Posterior vena cava (tissue), 2 donors: ENCODE data around the gene TMBIM1. TPM values are rescaled to one million over a fixed set of nuclear protein-coding genes. Genes with fewer than 3 reads are reported as not detected.
A peak's percentile ranks its signal among the peaks of the same experiment; 100 is the strongest.

ENCODE experiments used
- DNase-seq: peaks from one replicate; pipeline ENCODE4 v3.0.0-alpha.2; 2020; ENCODE audit warnings: low spot score
- intact Hi-C, 2 donors: fragments of 100-400 bp; cut with DNase I; formaldehyde crosslinking; loops; one replicate each; pipeline versions ENCODE4 v1.14.1 to v1.14.2; 2022 to 2023
- total RNA-seq, 2 donors: library from RNA; stranded (reverse); fragmentation: NEBNext Ultra II Directional; extraction: Animal tissue kit (Norgen Biotek cat#: 25700); gene quantifications; one replicate each; pipeline ENCODE4 v1.2.1, GENCODE V29; 2021
- donor health status: DM: yes; HTN: yes; CAD: no.
- donor health status: DM: yes; HTN: yes; CAD: no.

Gene TMBIM1
- total RNA-seq, 2 donors from 2014 or later = 191 to 195 TPM

DNA sequence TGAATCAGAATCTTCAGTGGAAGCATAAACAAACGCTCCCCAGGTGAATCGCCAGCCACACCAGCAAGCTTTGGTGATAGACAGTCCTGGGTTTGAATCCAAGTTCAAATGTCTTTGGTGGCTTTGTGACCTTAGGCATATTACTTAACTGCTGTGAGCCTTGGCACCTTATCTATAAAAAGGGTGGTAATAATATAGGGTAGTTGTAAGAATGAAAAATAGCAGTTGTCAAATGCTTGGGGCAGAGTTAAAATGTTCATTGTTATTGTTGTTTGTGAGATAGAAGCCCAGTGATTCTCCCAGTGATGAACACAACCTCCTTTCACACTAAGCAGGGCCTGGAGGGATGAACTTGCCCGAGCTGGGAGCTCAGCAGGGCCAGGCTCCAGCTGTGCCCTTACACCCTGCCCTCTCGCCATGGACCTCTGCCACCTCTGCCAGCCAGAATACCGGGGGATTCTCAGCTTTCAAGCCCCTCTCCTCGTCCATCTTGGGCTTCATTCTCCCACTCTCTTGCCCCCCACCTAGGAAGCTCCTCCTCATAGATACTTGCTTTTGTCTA, 6.1 kb upstream of the TMBIM1 start:
- DNase-seq = no peak
- intact Hi-C loops = loop anchor here in 1 of 2 donors (10.0 kb wide), 1 partner anchor 96 kb away; the partner anchor contains the start of gene CTDSP1

DNA sequence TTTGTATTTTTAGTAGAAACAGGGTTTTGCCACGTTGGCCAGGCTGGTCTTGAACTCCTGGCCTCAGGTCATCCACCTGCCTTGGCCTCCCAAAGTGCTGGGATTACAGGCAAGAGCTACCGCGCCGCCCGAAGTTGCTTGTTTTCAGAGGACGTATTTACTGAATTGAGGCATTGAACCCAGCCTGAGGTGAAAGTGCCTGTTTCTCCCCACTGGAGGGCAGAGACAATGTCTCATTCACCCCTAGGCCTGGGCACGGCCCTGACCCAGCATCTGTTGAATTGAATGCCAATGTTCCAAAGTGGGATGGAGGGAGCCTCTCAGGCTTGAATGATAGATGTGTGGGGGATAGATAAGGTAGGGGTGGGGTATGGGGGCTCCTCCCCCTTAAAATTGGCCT, 4.5 kb upstream of the TMBIM1 start:
- no peak for DNase-seq
- intact Hi-C loops = loop anchor here in 1 of 2 donors (10.0 kb wide), 1 partner anchor 98 kb away; the partner anchor contains the start of gene CTDSP1

DNA sequence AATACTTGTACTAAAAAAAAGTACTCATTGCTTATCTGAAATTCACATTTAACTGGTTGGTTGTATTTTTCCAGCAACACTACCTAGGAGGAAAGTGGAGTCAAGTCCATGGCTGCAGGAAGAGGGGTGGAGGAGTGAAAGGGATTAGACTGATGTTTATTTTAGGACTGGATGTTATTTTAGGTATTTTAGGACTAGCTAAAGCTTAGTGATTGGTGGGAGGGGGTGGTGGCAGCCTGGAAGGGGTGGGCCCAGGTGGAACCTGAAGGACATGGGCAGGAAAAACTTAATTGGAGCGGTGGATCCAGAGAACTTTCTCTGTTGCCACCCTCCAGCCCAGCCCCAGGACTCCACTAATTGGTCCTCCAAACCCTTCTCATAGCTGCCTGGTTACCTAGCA, 3.9 kb upstream of the TMBIM1 start:
- intact Hi-C loops = loop anchor here in 1 of 2 donors (10.0 kb wide), 1 partner anchor 99 kb away; the partner anchor contains the start of gene CTDSP1
- DNase-seq = no peak

DNA sequence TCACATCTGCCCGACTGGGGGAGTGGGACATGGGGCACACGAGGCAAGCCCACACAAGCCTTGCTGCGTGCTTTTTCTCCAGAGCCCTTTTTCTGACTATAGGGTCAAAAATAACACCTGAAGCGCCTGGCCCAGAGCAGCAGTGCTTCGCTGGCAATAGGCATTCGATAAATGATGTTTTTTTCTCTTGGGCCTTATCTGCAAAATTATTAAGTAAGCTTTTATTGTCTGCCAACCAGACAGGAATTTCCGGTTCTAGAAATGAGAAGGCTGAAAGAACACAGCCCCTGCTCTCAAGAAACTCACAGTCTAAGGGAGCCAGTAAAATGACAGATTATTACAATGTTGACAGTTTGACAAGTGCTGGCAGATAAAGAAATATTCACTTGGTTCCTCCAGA, 2.7 kb upstream of the TMBIM1 start:
- no peak for DNase-seq
- intact Hi-C loops = loop anchor here in 1 of 2 donors (10.0 kb wide), 1 partner anchor 100 kb away; the partner anchor contains the start of gene CTDSP1

DNA sequence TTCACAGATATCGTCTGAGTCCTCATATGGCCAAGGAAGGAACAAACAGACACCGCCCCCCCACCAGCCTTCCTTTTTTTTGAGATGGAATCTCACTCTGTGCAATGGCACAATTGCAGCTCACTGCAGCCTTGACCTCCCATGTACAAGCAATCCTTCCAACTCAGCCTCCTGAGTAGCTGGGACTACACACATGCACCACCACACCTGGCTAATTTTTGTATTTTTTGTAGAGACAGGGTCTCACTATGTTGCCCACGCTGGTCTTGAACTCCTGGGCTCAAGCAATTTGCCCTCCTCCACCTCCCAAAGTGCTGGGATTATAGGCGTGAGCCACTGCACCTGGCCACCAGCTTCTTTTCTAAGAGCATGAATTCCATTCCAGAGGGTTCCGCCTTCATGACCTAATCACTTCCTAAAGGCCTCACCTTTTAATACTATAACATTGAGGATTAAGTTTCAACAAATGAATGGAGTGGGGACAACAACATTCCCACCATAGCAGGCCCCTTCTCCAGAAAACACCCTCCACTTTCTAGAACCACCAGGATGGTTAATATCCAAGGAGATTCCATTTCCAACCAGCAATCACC, 2.2 kb upstream of the TMBIM1 start:
- intact Hi-C loops = loop anchor here (5.0 to 10.0 kb wide), 2 partner anchors 100 to 103 kb away; partner anchors contain the start of gene CTDSP1 (in 2 of the 2)
- DNase-seq = no peak

DNA sequence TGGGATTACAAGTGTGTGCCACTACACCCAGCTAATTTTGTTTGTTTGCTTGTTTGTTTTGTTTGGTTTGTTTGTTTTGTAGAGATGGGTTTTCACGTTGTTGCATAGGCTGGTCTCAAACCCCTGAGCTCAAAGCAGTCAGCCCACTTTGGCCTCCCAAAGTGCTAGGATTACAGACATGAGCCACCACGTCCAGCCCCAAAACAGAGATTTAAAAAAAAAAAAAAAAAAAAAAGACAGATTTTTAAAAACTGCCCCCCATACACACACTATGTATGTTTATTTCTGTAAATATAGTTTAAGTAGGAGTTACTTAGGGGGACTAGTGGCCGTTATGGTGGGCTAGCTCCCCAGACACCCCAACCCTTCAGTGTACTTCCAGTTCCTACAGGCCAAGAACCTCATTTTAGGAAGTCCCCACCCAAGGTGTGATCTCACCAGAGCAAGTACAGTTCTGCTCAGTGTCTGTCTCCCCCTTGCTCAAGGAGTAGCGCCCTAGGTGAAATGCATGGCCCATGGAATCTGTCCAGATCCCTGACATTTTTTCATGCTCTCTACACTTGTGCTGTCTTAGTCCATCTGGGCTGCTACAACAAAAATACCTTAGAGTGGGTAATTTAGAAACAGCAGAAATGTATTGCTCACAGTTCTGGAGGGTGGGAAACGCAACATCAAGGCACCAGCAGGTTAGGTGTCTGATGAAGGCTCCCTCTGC, 1.6 kb upstream of the TMBIM1 start:
- DNase-seq = no peak
- intact Hi-C loops = loop anchor here (5.0 to 10.0 kb wide), 2 partner anchors 101 to 103 kb away; partner anchors contain the start of gene CTDSP1 (in 2 of the 2)

DNA sequence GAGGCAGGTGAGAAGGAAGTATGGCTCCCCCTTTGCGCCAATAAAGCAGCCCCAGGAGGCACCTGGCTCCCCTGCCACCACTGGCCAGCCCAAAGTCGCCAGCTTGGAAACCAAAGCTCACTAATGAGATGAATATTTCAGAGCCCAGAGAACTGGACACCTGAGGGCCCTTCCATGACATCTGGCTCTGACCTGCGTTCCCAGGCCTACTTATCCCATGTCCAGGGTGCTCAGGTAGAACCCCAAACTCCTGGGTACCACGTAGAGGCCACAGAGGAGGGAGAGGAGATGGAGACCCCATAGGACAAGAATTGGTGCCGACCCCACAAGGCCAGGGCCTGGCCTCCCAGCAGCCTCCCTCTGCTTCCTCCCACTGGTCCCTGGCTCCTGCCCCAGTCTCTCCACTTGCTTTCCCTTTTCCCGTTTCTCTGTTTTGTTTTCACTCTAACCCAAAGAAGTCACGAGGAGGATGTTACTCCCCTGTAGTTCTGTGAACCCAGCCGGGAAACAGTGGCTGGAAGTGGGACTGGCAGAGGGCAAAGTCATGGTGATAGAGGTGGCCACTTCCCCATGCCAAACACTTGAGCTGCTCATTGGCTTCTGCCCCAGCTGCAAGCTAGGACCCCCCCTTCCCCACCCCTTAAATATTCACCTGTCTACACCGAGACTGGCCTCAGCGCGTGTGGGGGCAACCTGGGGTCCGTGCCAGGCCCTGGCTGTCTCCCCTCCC, 820 bp downstream of the TMBIM1 start:
- intact Hi-C loops = loop anchor here (5.0 to 10.0 kb wide), 2 partner anchors 103 to 106 kb away; partner anchors contain the start of gene CTDSP1 (in 2 of the 2)
- no peak for DNase-seq

DNA sequence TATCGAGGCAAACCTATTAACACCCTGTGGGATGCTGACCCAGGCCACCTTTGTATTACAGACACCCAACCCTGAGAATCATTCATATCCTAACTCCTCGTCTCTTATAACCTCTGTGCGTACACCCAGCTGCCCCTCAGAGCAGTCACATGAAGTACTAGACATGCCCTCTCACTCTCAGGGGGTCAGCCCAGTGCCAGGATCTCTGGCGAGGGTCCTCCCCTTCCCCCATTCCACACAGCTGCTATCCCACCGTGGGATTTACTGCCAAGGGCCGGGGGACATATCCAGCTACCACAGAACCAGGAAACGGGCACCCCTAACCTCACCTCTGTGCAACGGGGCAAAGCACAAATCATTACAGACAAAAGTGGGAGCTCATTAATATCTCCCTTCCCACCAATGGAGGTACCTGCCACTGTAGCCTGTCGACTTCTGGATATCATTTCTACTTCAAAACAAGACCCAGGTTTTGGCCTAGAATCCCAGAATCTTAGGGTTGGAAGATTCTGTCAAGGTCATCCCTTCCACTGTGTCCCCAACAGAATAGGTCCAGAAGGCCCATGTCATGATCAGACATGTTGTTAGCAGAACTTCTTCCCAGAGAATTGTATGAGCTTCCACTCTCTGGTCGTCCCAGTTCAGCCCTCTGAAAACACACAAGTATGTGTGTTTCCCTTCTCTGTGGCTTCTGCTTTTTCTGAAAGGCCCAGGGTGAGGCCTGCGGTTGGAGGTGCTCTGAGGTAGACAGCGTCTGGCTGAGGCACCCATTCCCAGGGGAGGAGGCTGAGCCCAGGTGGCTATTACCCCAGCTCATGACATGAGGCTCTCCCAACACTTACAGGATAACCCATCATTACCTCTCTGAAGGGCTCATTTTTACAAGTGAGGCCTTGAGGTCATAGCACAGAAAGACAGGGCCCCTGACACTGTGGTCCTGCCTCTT, 1.7 kb downstream of the TMBIM1 start:
- intact Hi-C loops = loop anchor here (5.0 to 10.0 kb wide), 2 partner anchors 104 to 107 kb away; partner anchors contain the start of gene CTDSP1 (in 2 of the 2)
- DNase-seq = no peak

DNA sequence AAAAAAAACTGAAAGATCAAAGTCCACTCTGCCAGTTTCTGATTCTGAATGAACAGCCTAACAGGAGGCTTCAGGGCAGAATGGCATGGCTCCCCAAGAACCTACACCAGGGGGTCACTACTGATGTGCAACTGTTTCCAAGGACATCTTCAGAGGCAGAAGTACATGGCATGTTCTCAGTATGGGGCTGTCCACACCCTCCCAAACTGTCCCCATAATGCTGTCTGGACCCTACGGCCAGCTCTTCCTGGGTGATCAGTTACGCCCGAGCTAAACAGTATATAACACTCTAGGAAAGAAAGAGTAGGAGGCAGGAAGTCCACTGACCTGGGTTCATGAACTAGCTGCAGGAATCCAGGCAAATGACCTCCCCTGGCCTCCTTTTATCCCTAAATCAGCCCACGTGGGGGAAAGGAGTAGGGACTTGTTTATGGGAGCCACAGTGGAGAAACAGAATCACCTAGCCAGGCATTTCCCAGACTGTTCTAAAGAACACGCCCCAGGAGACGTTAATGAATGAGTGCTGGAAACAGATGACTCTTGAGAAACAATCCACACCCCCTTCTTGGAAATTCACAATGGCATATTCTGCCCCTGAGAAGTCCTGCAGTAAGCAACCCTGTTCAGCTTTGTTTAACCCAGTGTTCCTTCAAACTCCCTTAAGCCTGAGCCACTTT, 2.5 kb downstream of the TMBIM1 start:
- intact Hi-C loops = loop anchor here (5.0 to 10.0 kb wide), 2 partner anchors 105 to 108 kb away; partner anchors contain the start of gene CTDSP1 (in 2 of the 2)
- DNase-seq = no peak

DNA sequence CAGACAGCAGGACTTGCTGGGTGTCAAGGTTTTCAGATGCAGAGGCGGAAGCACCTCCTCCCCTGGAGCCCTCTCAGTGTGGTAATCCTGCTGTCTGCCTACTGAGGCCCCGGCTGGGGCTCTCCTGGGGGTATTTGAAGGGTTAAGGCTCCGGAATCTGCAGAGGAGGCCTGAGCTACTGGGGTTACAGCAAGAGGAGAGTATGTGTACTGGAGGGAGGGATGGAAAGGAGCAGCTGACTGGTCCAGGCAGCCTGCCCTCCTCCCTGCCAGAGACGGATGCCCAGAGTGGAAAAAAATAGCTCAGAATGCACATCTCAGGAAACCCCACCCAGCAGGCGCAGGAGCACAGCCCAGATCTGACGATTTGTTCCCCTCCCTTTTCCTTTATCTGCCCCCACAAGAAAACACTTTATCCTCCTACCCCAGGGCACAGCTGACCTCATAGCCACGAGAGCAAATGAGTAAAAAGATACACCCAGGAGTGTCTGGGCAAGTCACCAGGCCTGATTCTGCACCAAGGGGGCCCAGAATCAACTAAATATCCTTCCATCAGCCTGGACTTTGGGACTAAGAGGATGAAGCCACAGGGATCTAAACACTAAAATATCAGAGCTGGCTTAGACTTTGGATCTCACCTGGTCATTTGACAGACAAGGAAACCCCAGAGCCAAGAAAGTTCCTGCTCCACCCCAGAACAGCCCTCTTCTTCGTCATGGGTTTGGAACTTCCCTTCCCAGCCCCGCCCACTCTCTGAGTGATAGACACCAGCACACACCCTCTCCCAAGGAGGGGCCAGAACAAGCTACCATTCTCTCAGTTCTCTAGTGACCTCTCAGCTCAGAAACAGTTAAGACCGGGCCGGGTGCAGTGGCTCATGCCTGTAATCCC, 5.5 kb downstream of the TMBIM1 start:
- intact Hi-C loops = no loop called here
- DNase-seq = peak; percentile 96

DNA sequence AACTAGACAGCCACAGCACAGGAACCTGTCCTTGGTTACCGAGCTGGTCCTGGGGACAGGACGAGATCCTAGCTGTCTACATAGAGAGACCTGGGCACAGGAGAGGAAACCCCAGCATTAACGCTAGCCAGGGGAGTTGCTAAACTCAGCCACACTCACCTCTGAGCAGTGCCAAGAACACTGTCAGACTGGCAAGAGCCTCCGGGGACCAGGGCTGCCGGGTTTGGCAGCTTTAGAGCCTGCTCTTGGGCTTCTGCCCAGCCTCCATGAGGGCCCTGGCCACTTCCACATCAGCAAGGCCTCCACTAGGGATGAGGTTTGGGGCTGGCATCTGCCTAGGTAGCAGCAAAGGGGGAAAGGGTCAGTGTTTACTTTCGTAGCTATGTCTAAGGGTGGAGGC, 6.7 kb downstream of the TMBIM1 start:
- DNase-seq = no peak
- intact Hi-C loops = no loop called here

DNA sequence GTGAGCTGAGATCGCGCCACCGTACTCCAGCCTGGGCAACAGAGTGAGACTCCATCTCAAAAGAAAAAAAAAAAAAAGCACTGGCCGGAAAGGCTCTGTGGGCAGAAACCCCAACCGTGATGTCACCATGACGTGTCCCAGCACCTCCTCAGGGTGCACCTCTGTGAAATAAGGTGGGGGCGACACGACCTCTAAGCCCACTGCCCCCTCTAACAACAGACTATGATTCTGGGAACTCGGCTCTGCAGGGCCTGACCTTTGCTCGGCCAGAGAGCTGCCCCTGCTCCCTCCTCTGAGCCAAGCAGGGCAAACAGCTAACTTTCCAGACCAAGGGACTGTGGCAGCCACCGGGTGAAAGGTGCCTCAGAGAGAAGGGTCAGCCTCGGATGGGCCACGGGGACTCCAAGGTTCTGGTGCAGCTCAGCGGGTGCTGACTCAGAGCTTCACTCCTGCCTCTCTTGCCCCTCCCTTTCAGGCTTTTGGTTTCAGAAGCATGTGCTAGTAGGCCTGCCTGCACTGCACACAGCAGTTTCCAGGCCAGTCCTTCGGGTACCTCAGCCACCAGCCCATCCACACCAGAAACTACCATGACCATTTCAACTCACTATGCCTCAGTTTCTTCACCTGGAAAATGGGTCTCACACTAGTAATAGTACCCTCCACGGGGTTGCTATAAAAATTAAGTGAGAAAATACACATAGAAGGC, 8.0 kb downstream of the TMBIM1 start:
- intact Hi-C loops = no loop called here
- DNase-seq = no peak

DNA sequence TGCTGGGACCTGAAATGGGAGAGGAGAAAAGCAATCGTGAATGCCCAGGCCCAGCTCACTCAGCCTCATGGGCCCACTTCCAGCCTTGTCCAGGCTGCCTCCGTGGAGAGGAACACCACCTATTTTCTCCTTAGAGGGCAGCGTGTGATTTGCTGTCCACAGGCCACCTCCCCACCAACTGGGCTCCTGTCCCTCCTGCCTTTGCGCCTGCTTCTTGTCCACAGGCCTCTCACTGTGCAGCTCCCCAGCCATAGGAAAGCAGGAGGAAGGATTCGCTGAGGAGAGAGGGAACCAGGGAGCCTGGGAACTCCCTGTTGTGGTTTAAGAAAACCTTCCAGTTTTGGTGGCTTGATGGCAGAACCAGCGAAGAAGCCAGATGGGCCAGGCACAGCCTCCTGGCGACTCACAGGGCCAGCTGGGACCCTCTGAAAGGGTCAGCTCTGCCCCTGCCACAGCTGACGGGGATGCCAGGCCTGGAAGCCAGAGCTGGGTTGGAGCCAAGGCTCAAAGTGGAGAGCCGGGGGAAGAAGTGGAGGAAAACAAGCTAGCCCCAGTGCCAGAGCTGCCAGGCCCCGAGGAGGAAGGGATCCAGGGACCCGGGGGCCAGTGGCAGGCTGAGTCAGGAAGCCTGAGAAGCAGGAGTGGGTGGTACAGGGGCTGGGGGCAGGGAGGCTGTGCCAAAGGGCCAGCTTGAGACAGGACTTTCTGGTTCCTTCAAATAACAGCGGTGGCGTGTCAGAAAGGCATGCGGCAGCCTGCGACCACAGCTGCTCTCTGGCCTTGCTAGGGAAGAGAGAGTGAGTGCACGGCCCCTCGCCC, 9.9 kb downstream of the TMBIM1 start:
- DNase-seq = no peak
- intact Hi-C loops = no loop called here

DNA sequence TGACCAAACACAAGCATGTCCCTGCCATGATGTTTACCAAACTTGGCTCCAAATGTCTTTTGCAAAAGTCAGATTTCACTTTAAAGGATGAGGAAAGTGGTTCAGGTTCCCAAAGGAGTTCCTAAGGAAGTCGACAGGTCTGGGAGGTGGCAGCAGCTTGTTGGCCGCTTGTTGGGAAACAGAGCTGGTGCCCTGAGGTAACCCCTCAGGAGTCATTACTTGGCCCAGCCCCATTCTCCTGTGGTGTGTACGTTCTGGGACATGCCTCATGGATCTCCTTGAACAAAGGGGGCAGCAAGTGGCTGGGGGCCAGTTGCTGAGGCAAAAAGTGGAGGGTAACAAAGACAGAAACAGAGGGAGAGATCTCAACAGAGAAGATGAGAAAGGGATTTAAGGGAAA, 10.9 kb downstream of the TMBIM1 start:
- intact Hi-C loops = no loop called here
- DNase-seq = no peak

DNA sequence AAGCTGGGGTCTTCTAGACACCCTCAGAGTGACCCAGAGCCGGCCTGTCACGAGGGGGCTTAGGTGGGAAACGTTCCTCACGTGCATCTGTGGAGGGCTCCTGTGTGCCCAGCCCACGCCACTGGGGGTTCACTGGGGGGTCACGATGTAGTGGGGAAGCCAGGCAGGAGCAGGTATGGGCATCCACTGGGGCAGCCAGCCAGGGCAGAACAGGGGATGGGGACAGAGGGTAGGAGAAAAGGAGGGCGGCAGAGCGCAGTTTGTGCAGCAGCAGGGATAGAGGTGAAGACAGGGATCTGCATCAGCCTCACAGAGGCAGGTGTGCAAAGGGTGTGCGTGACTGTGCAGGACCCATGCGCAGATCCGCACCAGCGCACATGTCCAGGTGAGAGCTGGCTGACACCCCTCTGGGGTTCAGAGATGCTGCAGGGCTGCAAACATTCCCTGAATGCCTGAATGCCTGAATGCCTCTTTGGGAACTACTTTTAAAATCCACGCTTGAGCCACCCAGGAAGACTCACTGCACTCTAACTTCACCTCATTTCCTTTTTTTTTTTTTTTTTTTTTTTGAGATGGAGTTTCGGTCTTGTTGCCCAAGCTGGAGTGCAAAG, 11.9 kb downstream of the TMBIM1 start:
- intact Hi-C loops = no loop called here
- DNase-seq = no peak
